ENCODE measurements around the gene LYRM1. TPM values are rescaled to one million over a fixed set of nuclear protein-coding genes. Genes with fewer than 3 reads are reported as not detected.
"Not testable (repeated sequence)": the region's sequence is repeated elsewhere in the genome, so short reads cannot be mapped to it uniquely, and the experiment has no call there.

The LYRM1 gene
- total RNA-seq, 1 donor from 2014 or later, result 45.4 TPM

DNA sequence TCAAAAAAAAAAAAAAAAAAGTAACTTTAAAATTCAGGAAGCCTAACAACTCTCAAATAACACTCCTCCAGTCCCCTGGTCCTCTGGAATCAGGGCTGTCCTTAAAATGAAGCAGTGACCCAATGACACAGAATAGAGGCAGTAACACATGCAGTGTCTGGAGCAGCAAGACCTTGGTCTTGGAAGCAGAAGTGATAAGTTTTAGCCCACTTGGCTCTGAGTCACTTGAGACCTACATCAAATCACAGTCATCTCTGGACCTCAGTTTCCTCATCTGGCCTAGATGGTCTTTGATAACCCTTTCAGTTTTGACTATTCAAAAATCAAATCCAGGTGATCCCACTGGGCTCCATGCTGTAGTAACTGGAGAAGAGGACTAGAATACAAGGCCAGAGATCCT lies 39.0 kb downstream of the LYRM1 start:
- no peak for DNase-seq
- no peak for TF ChIP-seq CTCF (IDR thresholded peaks at IDR 0.05; ENCODE audit: borderline replicate concordance)
- Histone ChIP-seq H3K27ac (replicated peaks) (no peak overlapping the region), H3K27me3 (ENCODE audit: low read depth) (no peaks in the 10 kb centered on the region), H3K4me3 (no peak overlapping the region), H3K4me1 (no peaks in the 10 kb centered on the region), H3K36me3 (no peaks in the 10 kb centered on the region), H3K9me3 (replicated peaks) (no peaks in the 10 kb centered on the region)
- intact Hi-C loops (cut with micrococcal nuclease), result loop anchor here (10.0 kb wide), 1 partner anchor 135 kb away; no protein-coding TSS in a partner anchor

DNA sequence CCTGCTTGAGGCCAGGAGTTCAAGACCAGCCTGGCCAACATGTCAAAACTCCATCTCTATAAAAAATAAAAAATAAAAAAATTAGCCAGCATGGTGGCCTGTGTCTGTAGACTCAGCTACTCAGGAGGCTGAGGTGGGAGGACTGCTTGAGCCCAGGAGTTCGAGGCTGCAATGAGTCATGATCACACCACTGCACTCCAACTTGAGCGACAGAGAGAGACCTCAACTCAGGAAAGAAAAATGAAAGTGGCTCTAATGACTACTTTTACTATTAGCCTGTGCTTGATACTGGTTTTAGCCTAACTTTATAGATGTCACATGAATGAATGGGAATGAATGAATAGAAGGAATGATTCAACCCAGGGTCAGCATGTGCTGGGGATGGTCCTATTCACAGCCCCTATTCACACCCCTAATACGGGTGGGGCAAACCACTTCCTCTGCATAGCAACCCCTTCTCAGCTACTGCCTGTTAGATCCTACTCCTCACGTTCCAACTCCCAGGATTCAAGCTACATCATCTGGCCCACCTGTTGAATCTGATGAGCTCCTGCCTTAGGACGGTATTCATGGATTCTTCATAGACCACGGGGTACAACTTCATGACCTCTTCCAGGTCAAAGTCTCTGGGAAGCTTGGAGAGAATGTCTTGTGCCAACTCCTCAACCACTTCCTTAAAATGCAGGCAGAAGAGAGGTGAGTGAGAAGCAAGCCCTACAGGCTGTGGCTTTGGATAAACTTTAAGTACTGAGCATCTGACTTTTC lies 40.5 kb downstream of the LYRM1 start:
- no peak overlapping the region for H3K27ac ChIP-seq (replicated peaks)
- intact Hi-C loops (cut with micrococcal nuclease), result no loop called here
- no peaks in the 10 kb centered on the region for H3K27me3 ChIP-seq (ENCODE audit: low read depth)
- no peaks in the 10 kb centered on the region for H3K9me3 ChIP-seq (replicated peaks)
- no peak for TF ChIP-seq CTCF (IDR thresholded peaks at IDR 0.05; ENCODE audit: borderline replicate concordance)
- no peak for DNase-seq
- no peaks in the 10 kb centered on the region for H3K4me1 ChIP-seq
- no peak overlapping the region for H3K4me3 ChIP-seq
- no peaks in the 10 kb centered on the region for H3K36me3 ChIP-seq

- TF ChIP-seq CTCF (IDR thresholded peaks at IDR 0.05; ENCODE audit: borderline replicate concordance), result no peak
- H3K4me1 ChIP-seq, result no peaks in the 10 kb centered on the region
- no peak for DNase-seq
- H3K9me3 ChIP-seq (replicated peaks), result no peaks in the 10 kb centered on the region
- H3K4me3 ChIP-seq, result no peak overlapping the region
- no peaks in the 10 kb centered on the region for H3K36me3 ChIP-seq
- H3K27me3 ChIP-seq (ENCODE audit: low read depth), result no peaks in the 10 kb centered on the region
- intact Hi-C loops (cut with micrococcal nuclease), result no loop called here
- no peak overlapping the region for H3K27ac ChIP-seq (replicated peaks)
Observed at GRCh38 chr16:20941636-20941926, 41.0 kb downstream of the LYRM1 start.

DNA sequence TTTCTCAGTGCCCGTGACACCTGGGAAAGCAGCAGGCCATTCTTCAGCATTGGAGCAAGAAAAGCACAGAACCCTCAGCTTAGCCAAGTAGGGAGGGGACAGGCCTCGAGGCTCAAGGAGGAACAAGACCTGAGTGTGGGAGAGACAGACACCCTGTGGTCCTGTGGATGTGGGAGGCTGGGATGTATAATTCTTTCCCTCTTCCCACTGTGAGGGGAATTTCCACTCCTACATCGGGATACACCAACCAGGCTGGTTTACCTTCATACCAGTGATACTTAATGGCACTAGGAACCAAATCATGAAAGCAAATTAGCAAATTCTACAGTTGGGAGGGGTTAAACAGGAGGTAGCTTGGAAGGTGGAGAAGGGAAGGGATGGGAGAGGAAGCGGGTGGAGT lies 41.7 kb downstream of the LYRM1 start:
- Histone ChIP-seq H3K27me3 (ENCODE audit: low read depth) (no peaks in the 10 kb centered on the region), H3K4me3 (no peak overlapping the region), H3K27ac (replicated peaks) (no peak overlapping the region), H3K4me1 (no peaks in the 10 kb centered on the region), H3K9me3 (replicated peaks) (no peaks in the 10 kb centered on the region), H3K36me3 (no peaks in the 10 kb centered on the region)
- no peak for DNase-seq
- no peak for TF ChIP-seq CTCF (IDR thresholded peaks at IDR 0.05; ENCODE audit: borderline replicate concordance)
- intact Hi-C loops (cut with micrococcal nuclease), result no loop called here

- H3K36me3 ChIP-seq, result no peaks in the 10 kb centered on the region
- peak; percentile 18 for TF ChIP-seq CTCF (IDR thresholded peaks at IDR 0.05; ENCODE audit: borderline replicate concordance)
- no peak overlapping the region for H3K27ac ChIP-seq (replicated peaks)
- H3K4me1 ChIP-seq, result no peaks in the 10 kb centered on the region
- H3K27me3 ChIP-seq (ENCODE audit: low read depth), result no peaks in the 10 kb centered on the region
- intact Hi-C loops (cut with micrococcal nuclease), result no loop called here
- H3K9me3 ChIP-seq (replicated peaks), result no peaks in the 10 kb centered on the region
- DNase-seq, result no peak
- no peak overlapping the region for H3K4me3 ChIP-seq
Observed at GRCh38 chr16:20944861-20945574, 44.4 kb downstream of the LYRM1 start.

DNA sequence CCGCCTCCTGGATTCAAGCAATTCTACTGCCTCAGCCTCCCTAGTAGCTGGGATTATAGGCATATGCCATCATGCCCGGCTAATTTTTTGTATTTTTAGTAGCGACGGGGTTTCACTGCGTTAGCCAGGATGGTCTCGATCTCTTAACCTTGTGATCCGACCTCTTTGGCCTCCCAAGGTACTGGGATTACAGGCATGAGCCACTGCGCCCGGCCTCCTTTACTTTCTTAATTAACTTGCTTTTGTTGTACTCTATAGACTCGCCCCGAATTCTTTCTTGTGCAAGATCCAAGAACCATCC lies 45.0 kb downstream of the LYRM1 start:
- H3K4me1 ChIP-seq; DNase-seq; H3K36me3 ChIP-seq; intact Hi-C loops (cut with micrococcal nuclease); H3K27me3 ChIP-seq (ENCODE audit: low read depth); H3K4me3 ChIP-seq; H3K27ac ChIP-seq (replicated peaks); H3K9me3 ChIP-seq (replicated peaks): not testable (repeated sequence)

Measured in left ventricle myocardium inferior (tissue), 1 donor.